HG03135 (cell line): ENCODE measurements around the gene ARMC9.

Experiments
- ATAC-seq: cut with Tn5 transposase; IDR thresholded peaks from one replicate; pipeline ENCODE4 v1.9.1; 2021; ENCODE audit warnings: mild to moderate bottlenecking, moderate library complexity; ENCODE audit not compliant: unreplicated experiment

The ARMC9 gene

GRCh38 chr2:231378026-231378722 lies 179.7 kb downstream of the ARMC9 start:
- no peak for ATAC-seq

- no peak for ATAC-seq
These were observed 181.1 kb downstream of the ARMC9 start for GRCh38 chr2:231379266-231380215.

DNA sequence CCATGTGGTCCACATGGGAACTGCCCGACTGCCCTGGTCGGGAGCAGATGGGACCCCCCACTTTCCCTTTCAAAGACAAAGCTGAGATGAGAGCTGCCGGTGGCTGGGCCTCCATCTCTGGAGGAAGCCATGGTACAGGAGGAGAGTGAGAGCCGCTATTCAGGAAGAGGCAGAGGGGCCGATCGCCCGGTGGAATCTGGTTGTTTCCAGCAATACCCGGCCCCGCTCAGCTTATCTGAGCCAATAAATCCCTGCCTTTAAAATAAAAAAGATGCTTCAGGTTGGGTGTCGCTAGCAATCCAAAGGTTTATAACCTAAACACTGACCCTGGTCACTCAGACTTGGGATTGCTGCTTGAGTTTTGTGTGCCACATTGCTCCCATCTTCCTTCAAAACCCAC lies 181.9 kb downstream of the ARMC9 start:
- no peak for ATAC-seq

DNA sequence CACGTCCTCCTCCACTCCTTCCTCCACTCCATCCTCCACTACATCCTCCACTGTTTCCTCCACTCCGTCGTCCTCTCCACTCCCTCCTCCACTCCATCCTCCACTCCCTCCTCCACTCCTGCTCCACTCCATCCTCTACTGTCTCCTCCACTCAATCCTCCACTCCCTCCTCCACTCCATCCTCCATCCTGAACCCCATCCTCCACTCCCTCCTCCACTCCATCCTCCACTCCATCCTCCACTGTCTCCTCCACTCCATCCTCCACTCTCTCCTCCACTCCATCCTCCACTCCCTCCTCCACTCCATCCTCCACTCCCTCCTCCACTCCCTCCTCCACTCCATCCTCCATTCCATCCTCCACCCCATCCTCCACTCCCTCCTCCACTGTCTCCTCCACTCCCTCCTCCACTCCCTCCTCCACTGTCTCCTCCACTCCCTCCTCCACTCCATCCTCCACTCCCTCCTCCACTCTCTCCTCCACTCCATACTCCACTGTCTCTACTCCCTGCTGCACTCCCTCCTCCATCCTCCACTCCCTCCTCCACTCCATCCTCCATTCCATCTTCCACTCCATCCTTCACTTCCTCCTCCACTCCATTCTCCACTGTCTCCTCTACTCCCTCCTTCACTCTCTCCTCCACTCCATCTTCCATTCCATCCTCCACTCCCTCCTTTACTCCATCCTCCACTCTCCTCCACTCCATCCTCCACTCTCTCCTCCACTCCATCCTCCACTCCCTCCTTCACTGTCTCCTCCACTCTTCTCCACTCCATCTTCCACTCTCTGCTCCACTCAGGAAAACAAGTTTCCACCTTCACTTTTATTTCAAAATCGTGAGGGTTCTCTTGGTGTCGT lies 182.8 kb downstream of the ARMC9 start:
- no peak for ATAC-seq

GRCh38 chr2:231382116-231382515 lies 183.7 kb downstream of the ARMC9 start:
- ATAC-seq: no peak

- ATAC-seq: no peak
These were observed 185.1 kb downstream of the ARMC9 start for GRCh38 chr2:231383416-231384108.

- ATAC-seq: no peak
These were observed 185.6 kb downstream of the ARMC9 start for GRCh38 chr2:231384109-231384435.

DNA sequence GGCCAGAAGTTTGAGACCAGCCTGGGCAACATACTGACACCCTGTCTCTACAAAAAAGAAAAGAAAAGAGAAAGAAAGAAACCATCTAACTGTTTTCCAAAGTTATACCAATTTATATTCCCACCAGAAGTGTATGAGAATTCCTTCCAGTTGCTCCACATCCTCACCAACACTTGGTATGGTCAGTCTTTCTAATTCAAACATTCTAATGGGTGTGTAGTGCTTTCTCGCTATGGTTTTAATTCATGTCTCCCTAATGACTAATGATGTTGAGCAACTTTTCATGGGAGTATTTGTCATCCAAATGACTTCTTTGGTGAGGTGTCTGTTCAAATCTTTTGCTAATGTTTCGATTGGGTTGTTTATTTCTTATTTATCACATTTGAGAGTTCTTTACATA lies 186.5 kb downstream of the ARMC9 start:
- ATAC-seq: no peak

DNA sequence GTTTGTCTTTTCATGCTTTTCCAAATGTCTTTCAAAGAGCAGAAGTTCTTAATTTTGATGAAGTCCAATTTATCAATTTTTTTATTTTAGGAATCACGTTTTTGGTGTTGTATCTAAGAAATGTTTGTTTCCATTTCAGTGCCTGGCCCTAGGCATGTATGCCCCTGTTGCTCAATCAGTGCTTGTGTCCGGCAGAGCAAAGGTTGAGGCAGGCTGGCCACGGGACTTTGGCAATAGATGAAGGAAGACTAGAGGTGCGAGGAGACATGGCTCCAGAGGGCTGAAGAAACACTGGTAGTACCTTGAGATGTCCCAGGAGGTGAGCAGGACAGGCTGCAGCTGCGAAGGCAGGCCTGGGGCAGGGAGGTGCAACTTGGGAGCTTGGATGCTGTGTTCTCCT lies 187.0 kb downstream of the ARMC9 start:
- no peak for ATAC-seq

DNA sequence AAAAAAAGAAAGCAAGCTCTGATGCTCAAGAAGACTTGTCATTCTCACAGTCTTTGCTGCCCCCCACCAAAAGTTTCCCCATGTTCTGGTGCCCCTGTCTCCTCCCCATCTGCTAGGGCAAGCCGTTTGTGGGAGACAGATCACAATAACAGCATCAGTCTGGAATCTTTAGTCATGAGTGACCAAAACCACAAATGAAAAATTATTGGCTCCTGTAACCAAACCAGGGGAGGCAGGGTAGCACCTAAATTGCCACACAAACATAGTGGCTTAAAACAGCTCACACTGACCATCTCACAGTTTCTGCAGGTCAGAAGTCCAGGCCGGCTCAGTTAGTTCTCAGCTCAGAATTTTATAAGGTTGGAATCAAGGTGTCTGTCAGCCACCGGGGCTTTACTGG lies 188.0 kb downstream of the ARMC9 start:
- no peak for ATAC-seq

GRCh38 chr2:231387904-231388724 lies 189.7 kb downstream of the ARMC9 start:
- no peak for ATAC-seq

DNA sequence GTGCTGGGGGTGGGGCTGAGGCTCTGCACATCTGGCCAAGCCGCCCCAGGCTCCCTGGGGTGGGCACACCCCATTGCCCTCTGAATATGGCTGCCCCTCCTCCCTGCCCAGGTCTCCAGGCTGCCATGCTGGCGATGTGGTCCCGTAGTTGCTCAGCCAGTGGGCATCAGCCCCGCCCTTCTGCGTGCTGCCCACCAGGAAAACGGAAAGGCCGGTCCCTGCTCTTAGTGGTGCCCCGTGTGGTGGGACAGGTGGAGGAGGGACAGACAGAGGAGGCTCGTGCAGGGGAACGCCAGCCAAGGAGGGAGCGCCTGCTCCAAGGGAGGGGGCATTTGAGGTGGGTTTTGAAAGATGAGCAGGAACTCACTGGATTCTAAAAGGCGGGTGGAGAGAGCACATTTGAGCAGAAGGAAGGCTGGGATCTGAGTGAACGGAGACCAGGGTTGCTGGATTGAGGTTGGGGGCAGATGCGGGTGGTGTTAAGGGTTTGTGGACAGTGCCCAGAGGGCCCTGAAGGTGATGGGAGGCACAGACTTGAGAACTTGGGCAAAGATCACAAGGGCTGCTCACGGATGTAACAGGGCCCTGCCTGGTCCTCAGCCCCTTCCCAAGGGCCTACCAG lies 190.4 kb downstream of the ARMC9 start:
- ATAC-seq: no peak

DNA sequence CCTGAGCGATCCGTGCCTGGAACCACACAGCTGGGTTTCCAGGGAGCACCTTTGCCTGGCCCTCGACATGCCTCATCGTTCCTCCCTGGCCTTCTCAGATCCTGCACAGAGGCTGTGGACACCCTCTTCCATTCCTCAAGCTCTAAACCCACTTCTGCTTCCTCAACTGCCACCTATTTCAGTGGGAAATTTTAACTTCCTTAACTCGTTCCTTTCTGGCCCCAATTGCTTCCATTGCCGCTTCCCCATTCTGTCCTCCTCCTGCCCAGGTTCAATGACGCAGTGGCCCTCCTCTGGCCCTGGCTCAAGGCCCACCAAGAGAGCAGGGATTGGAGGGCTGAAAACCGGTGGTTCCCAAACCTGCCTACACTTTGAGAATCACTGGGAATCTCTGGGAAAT lies 192.2 kb downstream of the ARMC9 start:
- ATAC-seq: no peak

- no peak for ATAC-seq
These were observed 193.6 kb downstream of the ARMC9 start for GRCh38 chr2:231391981-231392380.

DNA sequence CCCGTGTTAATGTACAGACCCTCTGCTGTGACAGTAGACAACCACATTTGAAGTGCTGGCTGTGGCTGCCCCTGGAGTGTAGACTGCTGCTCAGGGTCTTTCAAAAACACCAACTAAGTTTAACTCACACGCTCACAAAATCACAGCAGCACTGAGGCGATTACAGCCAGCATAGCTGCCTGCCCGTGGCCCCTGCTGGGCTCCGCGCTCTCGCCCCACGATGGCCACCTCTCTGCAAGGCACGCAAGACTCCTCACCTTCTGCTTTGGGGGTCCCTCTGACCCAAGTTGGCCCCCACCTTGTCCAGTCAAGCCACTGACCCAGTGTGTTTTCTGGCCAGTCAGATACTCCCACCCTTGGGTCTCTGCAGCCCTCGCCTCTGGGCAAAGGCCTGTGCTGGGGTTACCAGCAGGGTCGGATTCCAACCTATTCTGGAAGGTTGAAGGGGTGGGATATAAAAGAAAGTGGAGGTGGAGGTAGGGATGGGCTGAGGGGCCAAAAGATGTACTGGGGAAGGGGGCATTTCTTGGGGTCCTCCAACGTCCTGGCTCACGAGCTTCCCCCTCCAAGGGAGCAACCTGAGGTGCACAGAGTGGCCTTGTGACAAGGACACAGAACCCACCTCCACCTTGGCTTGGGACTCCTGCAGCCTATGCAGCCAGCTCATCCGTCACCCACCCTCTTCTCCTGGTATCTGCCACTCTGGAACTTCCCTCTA lies 194.2 kb downstream of the ARMC9 start:
- ATAC-seq: no peak

GRCh38 chr2:231393149-231394131 lies 195.0 kb downstream of the ARMC9 start:
- peak; percentile 42 for ATAC-seq
